ENCODE results near the gene HAP1.

DNA sequence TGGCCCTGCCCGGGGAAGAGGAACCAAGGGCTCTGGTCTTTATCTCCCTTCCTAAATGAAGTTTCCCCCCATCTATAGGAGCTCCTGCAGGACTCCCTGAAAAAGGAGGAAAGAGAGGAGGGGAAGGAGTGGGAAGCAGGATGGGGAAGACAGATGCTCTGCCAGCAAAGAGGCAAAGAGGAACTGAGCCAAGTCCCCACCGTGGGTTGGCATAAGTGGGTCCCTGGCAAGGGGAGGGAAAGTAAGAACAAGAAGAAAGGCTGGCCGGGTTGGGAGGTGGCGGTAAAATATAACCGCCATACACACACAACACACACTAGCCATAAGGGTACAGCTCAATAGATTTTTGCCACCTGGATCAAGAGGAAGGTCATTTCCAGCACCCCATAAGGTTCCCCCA lies 51.8 kb downstream of the HAP1 start:
- TF ChIP-seq MXI1 (IDR thresholded peaks at IDR 0.05; ENCODE audit: low read depth, low read length) (no peak), MEF2A (IDR thresholded peaks at IDR 0.05; ENCODE audit: borderline replicate concordance, low read depth) (no peak), POLR2AphosphoS5 (IDR thresholded peaks at IDR 0.05; ENCODE audit: low read depth, low read length) (no peak), TCF12 (IDR thresholded peaks at IDR 0.05) (no peak), SIN3A (IDR thresholded peaks at IDR 0.05; ENCODE audit: borderline replicate concordance, low read depth, low read length) (no peak), RXRA (IDR thresholded peaks at IDR 0.05; ENCODE audit: borderline replicate concordance, low read depth) (no peak), EP300 (IDR thresholded peaks at IDR 0.05; ENCODE audit: borderline replicate concordance in 1 of 2, low read depth in 1 of 2, low read length in 1 of 2) (no peak), EZH2phosphoT487 (IDR thresholded peaks at IDR 0.05; ENCODE audit: borderline replicate concordance, low read depth) (no peak)
- TF ChIP-seq, protein P1, sequence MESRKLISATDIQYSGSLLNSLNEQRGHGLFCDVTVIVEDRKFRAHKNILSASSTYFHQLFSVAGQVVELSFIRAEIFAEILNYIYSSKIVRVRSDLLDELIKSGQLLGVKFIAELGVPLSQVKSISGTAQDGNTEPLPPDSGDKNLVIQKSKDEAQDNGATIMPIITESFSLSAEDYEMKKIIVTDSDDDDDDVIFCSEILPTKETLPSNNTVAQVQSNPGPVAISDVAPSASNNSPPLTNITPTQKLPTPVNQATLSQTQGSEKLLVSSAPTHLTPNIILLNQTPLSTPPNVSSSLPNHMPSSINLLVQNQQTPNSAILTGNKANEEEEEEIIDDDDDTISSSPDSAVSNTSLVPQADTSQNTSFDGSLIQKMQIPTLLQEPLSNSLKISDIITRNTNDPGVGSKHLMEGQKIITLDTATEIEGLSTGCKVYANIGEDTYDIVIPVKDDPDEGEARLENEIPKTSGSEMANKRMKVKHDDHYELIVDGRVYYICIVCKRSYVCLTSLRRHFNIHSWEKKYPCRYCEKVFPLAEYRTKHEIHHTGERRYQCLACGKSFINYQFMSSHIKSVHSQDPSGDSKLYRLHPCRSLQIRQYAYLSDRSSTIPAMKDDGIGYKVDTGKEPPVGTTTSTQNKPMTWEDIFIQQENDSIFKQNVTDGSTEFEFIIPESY (IDR thresholded peaks at IDR 0.05; ENCODE audit: borderline replicate concordance, low read depth): no peak
- TF ChIP-seq, protein P2, sequence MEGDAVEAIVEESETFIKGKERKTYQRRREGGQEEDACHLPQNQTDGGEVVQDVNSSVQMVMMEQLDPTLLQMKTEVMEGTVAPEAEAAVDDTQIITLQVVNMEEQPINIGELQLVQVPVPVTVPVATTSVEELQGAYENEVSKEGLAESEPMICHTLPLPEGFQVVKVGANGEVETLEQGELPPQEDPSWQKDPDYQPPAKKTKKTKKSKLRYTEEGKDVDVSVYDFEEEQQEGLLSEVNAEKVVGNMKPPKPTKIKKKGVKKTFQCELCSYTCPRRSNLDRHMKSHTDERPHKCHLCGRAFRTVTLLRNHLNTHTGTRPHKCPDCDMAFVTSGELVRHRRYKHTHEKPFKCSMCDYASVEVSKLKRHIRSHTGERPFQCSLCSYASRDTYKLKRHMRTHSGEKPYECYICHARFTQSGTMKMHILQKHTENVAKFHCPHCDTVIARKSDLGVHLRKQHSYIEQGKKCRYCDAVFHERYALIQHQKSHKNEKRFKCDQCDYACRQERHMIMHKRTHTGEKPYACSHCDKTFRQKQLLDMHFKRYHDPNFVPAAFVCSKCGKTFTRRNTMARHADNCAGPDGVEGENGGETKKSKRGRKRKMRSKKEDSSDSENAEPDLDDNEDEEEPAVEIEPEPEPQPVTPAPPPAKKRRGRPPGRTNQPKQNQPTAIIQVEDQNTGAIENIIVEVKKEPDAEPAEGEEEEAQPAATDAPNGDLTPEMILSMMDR (IDR thresholded peaks at IDR 0.05): no peak
- TF ChIP-seq, protein P3, sequence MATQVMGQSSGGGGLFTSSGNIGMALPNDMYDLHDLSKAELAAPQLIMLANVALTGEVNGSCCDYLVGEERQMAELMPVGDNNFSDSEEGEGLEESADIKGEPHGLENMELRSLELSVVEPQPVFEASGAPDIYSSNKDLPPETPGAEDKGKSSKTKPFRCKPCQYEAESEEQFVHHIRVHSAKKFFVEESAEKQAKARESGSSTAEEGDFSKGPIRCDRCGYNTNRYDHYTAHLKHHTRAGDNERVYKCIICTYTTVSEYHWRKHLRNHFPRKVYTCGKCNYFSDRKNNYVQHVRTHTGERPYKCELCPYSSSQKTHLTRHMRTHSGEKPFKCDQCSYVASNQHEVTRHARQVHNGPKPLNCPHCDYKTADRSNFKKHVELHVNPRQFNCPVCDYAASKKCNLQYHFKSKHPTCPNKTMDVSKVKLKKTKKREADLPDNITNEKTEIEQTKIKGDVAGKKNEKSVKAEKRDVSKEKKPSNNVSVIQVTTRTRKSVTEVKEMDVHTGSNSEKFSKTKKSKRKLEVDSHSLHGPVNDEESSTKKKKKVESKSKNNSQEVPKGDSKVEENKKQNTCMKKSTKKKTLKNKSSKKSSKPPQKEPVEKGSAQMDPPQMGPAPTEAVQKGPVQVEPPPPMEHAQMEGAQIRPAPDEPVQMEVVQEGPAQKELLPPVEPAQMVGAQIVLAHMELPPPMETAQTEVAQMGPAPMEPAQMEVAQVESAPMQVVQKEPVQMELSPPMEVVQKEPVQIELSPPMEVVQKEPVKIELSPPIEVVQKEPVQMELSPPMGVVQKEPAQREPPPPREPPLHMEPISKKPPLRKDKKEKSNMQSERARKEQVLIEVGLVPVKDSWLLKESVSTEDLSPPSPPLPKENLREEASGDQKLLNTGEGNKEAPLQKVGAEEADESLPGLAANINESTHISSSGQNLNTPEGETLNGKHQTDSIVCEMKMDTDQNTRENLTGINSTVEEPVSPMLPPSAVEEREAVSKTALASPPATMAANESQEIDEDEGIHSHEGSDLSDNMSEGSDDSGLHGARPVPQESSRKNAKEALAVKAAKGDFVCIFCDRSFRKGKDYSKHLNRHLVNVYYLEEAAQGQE (IDR thresholded peaks at IDR 0.05; ENCODE audit: low read depth, low read length): no peak
- TF ChIP-seq, protein P4, sequence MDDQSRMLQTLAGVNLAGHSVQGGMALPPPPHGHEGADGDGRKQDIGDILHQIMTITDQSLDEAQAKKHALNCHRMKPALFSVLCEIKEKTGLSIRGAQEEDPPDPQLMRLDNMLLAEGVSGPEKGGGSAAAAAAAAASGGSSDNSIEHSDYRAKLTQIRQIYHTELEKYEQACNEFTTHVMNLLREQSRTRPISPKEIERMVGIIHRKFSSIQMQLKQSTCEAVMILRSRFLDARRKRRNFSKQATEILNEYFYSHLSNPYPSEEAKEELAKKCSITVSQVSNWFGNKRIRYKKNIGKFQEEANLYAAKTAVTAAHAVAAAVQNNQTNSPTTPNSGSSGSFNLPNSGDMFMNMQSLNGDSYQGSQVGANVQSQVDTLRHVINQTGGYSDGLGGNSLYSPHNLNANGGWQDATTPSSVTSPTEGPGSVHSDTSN (IDR thresholded peaks at IDR 0.05): no peak
- TF ChIP-seq, protein P5, sequence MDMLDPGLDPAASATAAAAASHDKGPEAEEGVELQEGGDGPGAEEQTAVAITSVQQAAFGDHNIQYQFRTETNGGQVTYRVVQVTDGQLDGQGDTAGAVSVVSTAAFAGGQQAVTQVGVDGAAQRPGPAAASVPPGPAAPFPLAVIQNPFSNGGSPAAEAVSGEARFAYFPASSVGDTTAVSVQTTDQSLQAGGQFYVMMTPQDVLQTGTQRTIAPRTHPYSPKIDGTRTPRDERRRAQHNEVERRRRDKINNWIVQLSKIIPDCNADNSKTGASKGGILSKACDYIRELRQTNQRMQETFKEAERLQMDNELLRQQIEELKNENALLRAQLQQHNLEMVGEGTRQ (IDR thresholded peaks at IDR 0.05; ENCODE audit: borderline replicate concordance, low read depth, low read length): no peak

Data from SK-N-SH (cell line).